ENCODE data around the gene DNAAF8. TPM values are rescaled to one million over a fixed set of nuclear protein-coding genes. Genes with fewer than 3 reads are reported as not detected.

DNAAF8 gene
- total and polyA plus RNA-seq, 8 donors: 0.23 to 1.0 (median 0.58) TPM

DNA sequence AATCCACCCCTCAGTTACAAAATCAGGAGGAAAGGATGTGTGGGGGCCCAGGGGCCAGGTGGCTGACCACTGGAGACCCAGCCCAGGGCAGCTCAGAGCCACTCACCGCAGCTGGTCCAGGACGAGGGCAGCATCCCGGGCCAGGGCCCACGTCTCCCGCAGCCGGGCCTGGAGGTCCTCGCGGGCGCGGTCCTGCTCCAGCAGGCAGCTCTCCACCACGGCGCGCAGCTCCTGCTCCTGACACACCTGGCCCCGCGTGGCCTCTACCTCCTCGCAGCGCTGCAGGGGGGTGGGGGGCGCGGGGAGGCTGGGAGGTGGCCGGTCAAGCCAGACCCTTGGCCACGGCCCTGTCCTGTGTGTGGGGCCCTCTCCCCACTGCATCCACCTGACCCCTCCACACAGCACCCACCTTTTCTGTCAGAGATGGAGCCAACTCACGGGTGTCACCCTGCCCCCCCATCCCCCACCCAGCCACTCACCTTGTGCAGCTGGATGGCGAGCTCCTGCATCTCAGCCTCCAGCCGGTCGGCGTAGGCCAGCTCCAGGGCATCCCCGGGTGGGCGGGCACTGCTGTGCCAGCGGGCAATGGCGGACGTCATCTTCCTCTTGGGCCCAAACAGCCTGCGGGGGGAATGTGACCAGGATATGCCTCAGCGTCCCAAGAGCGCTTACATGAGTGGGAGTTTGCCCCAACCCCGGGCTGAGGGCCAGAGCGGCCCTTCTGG is 35.9 kb upstream of the DNAAF8 start:
- FAIRE-seq (no peak), DNase-seq (peak in 2 of 6 donors; percentile 15 to 75), ATAC-seq (no peak)
- Histone ChIP-seq H3K4me3 (no peak overlapping the region), H3K36me3 (peaks cover 3 to 50% (median 9%) of the 10 kb centered on the region in 3 donors), H3K27ac (no peak overlapping the region), H3K27me3 (no peaks in the 10 kb centered on the region), H3K4me1 (no peaks in the 10 kb centered on the region), H3K9me3 (no peaks in the 10 kb centered on the region)
- TF ChIP-seq, protein P1, sequence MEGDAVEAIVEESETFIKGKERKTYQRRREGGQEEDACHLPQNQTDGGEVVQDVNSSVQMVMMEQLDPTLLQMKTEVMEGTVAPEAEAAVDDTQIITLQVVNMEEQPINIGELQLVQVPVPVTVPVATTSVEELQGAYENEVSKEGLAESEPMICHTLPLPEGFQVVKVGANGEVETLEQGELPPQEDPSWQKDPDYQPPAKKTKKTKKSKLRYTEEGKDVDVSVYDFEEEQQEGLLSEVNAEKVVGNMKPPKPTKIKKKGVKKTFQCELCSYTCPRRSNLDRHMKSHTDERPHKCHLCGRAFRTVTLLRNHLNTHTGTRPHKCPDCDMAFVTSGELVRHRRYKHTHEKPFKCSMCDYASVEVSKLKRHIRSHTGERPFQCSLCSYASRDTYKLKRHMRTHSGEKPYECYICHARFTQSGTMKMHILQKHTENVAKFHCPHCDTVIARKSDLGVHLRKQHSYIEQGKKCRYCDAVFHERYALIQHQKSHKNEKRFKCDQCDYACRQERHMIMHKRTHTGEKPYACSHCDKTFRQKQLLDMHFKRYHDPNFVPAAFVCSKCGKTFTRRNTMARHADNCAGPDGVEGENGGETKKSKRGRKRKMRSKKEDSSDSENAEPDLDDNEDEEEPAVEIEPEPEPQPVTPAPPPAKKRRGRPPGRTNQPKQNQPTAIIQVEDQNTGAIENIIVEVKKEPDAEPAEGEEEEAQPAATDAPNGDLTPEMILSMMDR (IDR thresholded peaks at IDR 0.05): no peak
- intact Hi-C loops (cut with DNase I): no loop called here
- WGBS, 2 donors: 95 to 96% methylated on average over 22 to 36 of the region's 36 CpGs

DNA sequence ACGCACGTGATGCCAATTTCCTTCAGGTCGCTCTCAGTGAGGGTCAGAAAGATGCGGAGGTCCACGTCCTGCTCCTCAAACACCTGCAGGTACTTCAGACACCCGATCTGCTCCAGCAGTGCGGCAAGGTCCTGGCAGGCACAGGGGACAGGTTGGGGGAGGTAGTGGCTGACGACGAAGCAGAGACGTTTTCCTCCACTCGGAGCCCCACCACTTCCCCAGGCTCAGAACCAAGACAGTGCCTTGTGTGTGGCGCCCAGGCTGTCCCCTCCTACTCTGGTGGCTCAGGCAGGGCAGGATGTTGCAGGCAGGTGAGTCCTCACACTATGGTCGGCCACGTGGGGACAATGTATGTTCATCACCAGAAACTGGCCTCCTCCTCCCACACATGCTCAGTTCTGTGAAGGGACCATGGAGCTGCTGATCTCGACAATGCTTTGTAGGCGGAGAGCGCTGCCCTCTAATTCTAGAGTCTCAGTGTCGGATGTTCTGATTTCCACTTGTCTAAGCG is 35.2 kb upstream of the DNAAF8 start:
- intact Hi-C loops (cut with DNase I): no loop called here
- 91 to 95% methylated on average over 19 of the region's 19 CpGs for WGBS, 2 donors
- H3K4me3 ChIP-seq: no peak overlapping the region
- DNase-seq: peak in 1 of 6 donors; percentile 27
- H3K27ac ChIP-seq: no peak overlapping the region
- no peaks in the 10 kb centered on the region for H3K9me3 ChIP-seq
- no peaks in the 10 kb centered on the region for H3K4me1 ChIP-seq
- H3K36me3 ChIP-seq: peaks cover 3 to 53% (median 9%) of the 10 kb centered on the region in 3 donors
- no peak for ATAC-seq
- FAIRE-seq: no peak
- no peaks in the 10 kb centered on the region for H3K27me3 ChIP-seq
- TF ChIP-seq, protein P1 (IDR thresholded peaks at IDR 0.05): no peak

DNA sequence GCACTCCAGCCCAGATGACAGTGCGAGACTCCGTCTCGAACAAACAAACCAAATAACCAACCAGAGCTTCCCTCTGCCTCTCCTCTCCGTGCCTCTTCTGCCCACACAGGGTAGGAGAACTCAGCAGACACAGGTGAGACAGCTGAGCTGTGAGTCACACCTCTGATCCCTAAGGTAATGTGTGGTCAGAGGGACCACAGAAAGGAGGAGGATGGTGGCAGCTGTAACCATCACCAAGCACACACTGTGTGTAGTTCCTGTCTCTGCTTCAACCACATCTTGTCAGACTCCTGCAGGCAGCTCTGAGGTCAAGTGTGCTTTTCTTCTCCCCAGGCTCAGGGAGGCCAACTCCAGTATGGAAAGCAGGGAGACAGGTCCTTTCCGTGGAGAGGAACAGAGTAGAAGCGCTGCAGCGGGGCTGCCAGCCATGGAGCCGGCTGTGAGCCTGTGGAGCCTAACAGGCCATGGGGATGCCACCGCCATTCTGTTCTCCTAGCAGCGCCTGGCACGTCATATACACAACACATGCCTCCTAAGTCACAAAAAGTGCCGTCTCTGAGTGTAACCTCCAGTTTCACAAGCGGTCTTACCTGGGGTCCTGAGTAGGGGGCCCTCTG is 33.8 kb upstream of the DNAAF8 start:
- Histone ChIP-seq H3K4me1 (no peaks in the 10 kb centered on the region), H3K36me3 (peaks cover 3 to 62% (median 9%) of the 10 kb centered on the region in 3 donors), H3K27ac (no peak overlapping the region), H3K27me3 (no peaks in the 10 kb centered on the region), H3K4me3 (no peak overlapping the region), H3K9me3 (no peaks in the 10 kb centered on the region)
- WGBS, 2 donors: 96% methylated on average over 13 of the region's 13 CpGs
- DNase-seq: peak in 1 of 6 donors; percentile 34
- no peak for ATAC-seq
- intact Hi-C loops (cut with DNase I): no loop called here
- TF ChIP-seq, protein P1 (IDR thresholded peaks at IDR 0.05): no peak
- FAIRE-seq: no peak

DNA sequence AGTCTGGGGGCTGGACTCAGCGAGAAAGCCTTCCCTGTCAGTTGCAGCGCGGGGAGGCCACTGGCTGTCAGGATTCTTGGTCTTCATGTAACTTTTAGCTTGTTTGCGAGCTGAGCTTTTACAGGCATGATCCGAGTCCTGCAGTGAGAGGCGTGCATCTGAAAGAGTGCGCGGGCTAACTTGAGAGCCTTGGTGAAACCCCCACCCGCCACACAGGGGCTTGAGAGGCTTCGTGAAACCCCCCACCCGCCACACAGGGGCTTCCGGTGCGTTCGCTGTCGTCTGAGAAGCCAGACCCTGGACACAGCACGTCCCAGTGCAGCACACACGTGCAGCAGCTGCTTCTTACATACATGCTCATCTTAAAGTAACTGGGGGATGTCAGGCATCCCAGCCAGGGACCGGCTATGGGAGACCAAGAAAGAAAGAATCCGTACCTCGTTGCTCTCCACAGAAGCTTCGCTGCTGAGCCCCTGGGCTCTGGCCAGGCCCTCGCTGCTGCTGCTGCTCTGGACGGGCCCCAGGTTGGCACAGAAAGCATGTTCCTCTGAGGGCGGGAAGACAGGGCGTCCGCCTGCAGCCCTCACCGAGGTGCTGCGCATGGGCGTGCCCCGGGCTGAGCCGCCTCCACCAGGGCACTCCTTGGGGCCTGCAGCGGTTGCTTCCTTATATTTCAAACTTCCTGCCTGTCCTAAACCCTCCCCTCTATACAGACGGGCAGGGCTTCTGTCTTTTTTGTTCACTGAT is 33.2 kb upstream of the DNAAF8 start:
- H3K36me3 ChIP-seq: peaks cover 3 to 62% (median 9%) of the 10 kb centered on the region in 3 donors

More for the DNA sequence above, 33.2 kb upstream of the DNAAF8 start:
- TF ChIP-seq, protein P1 (IDR thresholded peaks at IDR 0.05): no peak
- DNase-seq: peak in 1 of 6 donors; percentile 62
- Histone ChIP-seq H3K27me3 (no peaks in the 10 kb centered on the region), H3K27ac (no peak overlapping the region), H3K9me3 (no peaks in the 10 kb centered on the region), H3K4me3 (no peak overlapping the region), H3K4me1 (no peaks in the 10 kb centered on the region)
- intact Hi-C loops (cut with DNase I): no loop called here
- ATAC-seq: no peak
- no peak for FAIRE-seq
- 91 to 93% methylated on average over 33 of the region's 33 CpGs for WGBS, 2 donors

Measured in pancreas (tissue), 10 donors.